ENCODE measurements around the gene FBXO15. TPM values are rescaled to one million over a fixed set of nuclear protein-coding genes. Genes with fewer than 3 reads are reported as not detected.

FBXO15 gene
- total RNA-seq, 2 donors from 2014 or later: 1.3 to 3.0 TPM

DNA sequence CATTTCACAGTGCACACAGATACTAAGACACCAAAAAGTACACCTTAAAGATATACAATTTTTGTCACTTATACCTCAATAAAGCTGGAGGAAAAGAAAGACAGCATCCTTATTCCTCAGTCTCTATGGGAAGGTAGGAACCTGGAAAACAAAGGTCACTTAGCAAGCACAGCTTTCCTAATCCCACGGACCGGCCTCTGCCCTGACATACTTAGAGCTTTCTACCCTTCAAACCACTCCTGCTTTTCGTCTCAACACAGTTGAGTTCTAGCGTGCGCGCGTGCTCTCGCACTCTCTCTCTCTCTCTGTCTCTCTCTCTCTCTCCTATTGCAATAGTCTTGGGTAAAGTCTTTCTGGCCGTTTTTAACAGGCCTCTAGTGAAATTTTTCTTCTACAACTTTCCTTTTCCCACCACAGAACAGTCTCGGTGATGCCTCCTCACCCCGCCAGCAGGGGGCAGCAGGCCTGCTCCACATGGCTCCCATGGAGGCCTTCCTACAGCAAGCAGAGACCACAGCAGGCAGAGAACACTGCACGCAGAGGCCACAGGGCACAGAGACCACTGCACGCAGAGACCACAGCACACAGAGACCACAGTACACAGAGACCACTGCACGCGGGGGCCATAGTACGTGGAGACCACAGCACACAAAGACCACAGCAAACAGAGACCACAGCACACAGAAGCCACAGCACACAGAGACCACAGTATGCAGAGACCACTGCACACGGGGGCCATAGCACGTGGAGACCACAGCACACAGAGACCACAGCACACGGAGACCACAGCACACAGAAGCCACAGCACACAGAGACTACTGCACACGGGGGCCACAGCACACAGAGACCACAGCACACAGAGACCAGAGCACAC lies 106.9 kb downstream of the FBXO15 start:
- Mint-ChIP-seq H3K27me3 (ENCODE audit: insufficient read depth) (no peaks in the 10 kb centered on the region), H3K36me3 (ENCODE audit: low read depth) (no peaks in the 10 kb centered on the region), H3K27ac (no peak overlapping the region), H3K4me1 (no peaks in the 10 kb centered on the region), H3K9me3 (no peaks in the 10 kb centered on the region), H3K4me3 (no peak overlapping the region)
- Histone ChIP-seq H3K27ac (ENCODE audit: low read depth, low read length) (no peak overlapping the region), H3K4me1 (ENCODE audit: control insufficient read depth, insufficient read depth, low read length) (no peaks in the 10 kb centered on the region), H3K4me3 (ENCODE audit: low read length) (no peak overlapping the region), H3K9ac (ENCODE audit: extremely low read depth, low read length, poor library complexity, severe bottlenecking) (no peak overlapping the region), H3K36me3 (ENCODE audit: control insufficient read depth, insufficient read depth, low read length) (no peaks in the 10 kb centered on the region), H3K9me3 (ENCODE audit: control insufficient read depth, low read length) (peaks cover 11% of the 10 kb centered on the region), H3K27me3 (ENCODE audit: control insufficient read depth, insufficient read depth, low read length, poor library complexity, severe bottlenecking) (no peaks in the 10 kb centered on the region)
- TF ChIP-seq, protein P1, sequence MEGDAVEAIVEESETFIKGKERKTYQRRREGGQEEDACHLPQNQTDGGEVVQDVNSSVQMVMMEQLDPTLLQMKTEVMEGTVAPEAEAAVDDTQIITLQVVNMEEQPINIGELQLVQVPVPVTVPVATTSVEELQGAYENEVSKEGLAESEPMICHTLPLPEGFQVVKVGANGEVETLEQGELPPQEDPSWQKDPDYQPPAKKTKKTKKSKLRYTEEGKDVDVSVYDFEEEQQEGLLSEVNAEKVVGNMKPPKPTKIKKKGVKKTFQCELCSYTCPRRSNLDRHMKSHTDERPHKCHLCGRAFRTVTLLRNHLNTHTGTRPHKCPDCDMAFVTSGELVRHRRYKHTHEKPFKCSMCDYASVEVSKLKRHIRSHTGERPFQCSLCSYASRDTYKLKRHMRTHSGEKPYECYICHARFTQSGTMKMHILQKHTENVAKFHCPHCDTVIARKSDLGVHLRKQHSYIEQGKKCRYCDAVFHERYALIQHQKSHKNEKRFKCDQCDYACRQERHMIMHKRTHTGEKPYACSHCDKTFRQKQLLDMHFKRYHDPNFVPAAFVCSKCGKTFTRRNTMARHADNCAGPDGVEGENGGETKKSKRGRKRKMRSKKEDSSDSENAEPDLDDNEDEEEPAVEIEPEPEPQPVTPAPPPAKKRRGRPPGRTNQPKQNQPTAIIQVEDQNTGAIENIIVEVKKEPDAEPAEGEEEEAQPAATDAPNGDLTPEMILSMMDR (conservative IDR thresholded peaks at IDR 0.05): peak; percentile 93
- 82 to 91% methylated on average over 13 to 20 of the region's 20 CpGs for WGBS, 2 experiments (ENCODE audit: insufficient coverage in 1 of 2, insufficient read length in 1 of 2)
- DNase-seq: peak; percentile 92

DNA sequence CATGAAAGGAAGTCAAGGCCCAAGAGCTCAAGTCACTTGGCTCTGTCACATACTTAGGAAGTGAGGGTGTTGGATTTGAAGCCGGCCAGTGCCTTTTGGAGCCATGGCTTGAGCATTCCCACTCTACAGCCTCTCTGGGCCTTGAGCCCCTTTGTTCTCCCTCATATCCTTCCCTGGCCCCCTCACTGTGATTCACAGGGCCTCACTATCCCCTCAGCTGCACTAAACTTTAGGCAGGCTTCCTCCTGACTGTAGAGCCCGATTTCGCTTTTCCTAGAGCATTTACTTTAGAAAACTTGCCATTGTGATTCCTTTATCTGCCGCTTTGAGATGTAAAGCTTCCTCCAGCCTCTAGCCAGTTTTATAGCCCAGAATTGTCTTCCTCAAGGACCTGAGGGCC lies 107.6 kb downstream of the FBXO15 start:
- Histone ChIP-seq H3K9me3 (ENCODE audit: control insufficient read depth, low read length) (peaks cover 11% of the 10 kb centered on the region), H3K4me3 (ENCODE audit: low read length) (no peak overlapping the region), H3K27ac (ENCODE audit: low read depth, low read length) (no peak overlapping the region), H3K4me1 (ENCODE audit: control insufficient read depth, insufficient read depth, low read length) (no peaks in the 10 kb centered on the region), H3K36me3 (ENCODE audit: control insufficient read depth, insufficient read depth, low read length) (no peaks in the 10 kb centered on the region), H3K27me3 (ENCODE audit: control insufficient read depth, insufficient read depth, low read length, poor library complexity, severe bottlenecking) (no peaks in the 10 kb centered on the region), H3K9ac (ENCODE audit: extremely low read depth, low read length, poor library complexity, severe bottlenecking) (no peak overlapping the region)
- DNase-seq: no peak
- Mint-ChIP-seq H3K27me3 (ENCODE audit: insufficient read depth) (no peaks in the 10 kb centered on the region), H3K27ac (no peak overlapping the region), H3K9me3 (no peaks in the 10 kb centered on the region), H3K36me3 (ENCODE audit: low read depth) (no peaks in the 10 kb centered on the region), H3K4me1 (no peaks in the 10 kb centered on the region), H3K4me3 (no peak overlapping the region)
- WGBS, 2 experiments (ENCODE audit: insufficient coverage in 1 of 2, insufficient read length in 1 of 2): 89% methylated on average over 3 to 4 of the region's 4 CpGs
- TF ChIP-seq, protein P1 (conservative IDR thresholded peaks at IDR 0.05): no peak

DNA sequence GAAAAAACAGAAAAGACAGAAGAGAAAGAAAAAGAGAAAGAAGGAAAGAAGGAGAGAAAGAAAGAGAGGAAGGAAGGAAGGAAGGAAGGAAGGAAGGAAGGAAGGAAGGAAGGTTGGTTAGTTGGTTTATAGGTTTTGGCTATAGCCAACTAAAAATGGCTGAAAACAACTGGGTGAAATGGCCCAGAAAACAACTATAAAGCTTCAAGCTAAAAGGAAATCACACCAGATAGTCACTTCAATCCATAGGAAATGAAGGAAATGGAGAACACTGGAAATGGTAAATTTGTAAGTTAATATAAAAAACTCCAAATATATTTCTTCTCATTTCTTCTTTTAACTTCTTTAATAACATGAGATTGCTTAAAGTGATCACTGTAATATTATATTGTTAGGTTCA lies 118.5 kb downstream of the FBXO15 start:
- Histone ChIP-seq H3K4me3 (ENCODE audit: low read length) (no peak overlapping the region), H3K9me3 (ENCODE audit: control insufficient read depth, low read length) (peaks cover 3% of the 10 kb centered on the region), H3K4me1 (ENCODE audit: control insufficient read depth, insufficient read depth, low read length) (no peaks in the 10 kb centered on the region), H3K27me3 (ENCODE audit: control insufficient read depth, insufficient read depth, low read length, poor library complexity, severe bottlenecking) (no peaks in the 10 kb centered on the region), H3K9ac (ENCODE audit: extremely low read depth, low read length, poor library complexity, severe bottlenecking) (no peak overlapping the region), H3K27ac (ENCODE audit: low read depth, low read length) (no peak overlapping the region), H3K36me3 (ENCODE audit: control insufficient read depth, insufficient read depth, low read length) (no peaks in the 10 kb centered on the region)
- Mint-ChIP-seq H3K27ac (no peak overlapping the region), H3K4me3 (no peak overlapping the region), H3K36me3 (ENCODE audit: low read depth) (no peaks in the 10 kb centered on the region), H3K4me1 (no peaks in the 10 kb centered on the region), H3K27me3 (ENCODE audit: insufficient read depth) (no peaks in the 10 kb centered on the region), H3K9me3 (no peaks in the 10 kb centered on the region)
- TF ChIP-seq, protein P1 (conservative IDR thresholded peaks at IDR 0.05): no peak
- no peak for DNase-seq

Other genes starting within 250 kb of the FBXO15 start
- 10 to 100 TPM; 28.8 to 30.2 TPM for gene TIMM21, start 689 bp upstream of the FBXO15 start, total RNA-seq
- 100 to 1,000 TPM in 1 of 2 donors, 10 to 100 TPM in 1; 72.6 to 124 TPM for gene CYB5A, start 144.1 kb upstream of the FBXO15 start, total RNA-seq
- gene C18orf63, start 168.0 kb upstream of the FBXO15 start, total RNA-seq: not detected